G401 (cell line): ENCODE measurements around the gene ZNF646. TPM values are rescaled to one million over a fixed set of nuclear protein-coding genes. Genes with fewer than 3 reads are reported as not detected.
A peak's percentile ranks its signal among the peaks of the same experiment; 100 is the strongest.

Source experiments
- DNase-seq: peaks from one replicate; pipeline ENCODE4 v3.0.0-alpha.2; 2015; ENCODE audit warnings: low spot score
- in situ Hi-C: cut with HindIII; loops from 2 replicates; pipeline ENCODE4 v1.10.0; 2016; ENCODE audit warnings: low sequenced_read_pairs, mixed read lengths
- total RNA-seq: library from RNA; depleted of rRNA; stranded (reverse); fragments of >200 nt; shearing (Covaris generic); gene quantifications from 2 replicates; pipeline ENCODE4 v1.2.3, GENCODE V29; 2014; rRNA removed

Gene ZNF646
- total RNA-seq, 1 experiment from 2014 or later = 21.2 TPM

DNA sequence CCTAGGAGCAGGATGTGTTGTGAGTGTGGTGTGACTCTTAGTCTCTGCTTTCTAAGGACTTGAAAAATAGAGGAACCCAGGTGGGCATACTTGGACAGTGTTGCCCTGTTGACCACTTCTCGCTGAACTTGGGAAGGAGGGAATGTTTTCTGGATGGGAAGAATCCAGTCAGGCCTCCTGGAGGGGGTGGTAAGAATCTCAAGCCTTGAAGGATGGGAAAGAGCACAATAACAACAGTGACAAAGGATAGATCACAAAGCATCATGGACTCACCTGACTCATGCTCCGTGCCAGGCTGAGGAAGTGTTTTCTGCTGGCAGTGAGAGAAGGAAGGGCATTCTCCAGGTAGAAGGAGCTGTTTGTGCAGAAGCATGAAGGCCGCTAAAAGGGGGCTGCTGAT lies 51.6 kb downstream of the ZNF646 start:
- DNase-seq = no peak
- in situ Hi-C loops = no loop called here

DNA sequence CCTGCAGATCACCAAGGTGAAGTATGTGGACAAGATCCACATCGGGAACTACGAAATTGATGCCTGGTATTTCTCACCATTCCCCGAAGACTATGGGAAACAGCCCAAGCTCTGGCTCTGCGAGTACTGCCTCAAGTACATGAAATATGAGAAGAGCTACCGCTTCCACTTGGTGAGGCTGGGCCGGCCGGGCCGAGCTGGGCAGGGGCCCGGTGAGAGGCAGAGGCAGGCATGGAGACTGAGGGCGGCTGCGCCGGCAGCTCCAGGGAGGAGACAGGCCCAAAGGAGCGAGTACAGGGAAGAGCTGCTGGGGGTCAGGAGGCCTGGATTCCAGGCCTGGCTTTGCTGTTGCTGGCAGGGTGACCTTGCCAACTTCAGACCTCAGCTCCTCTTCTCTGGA lies 53.0 kb downstream of the ZNF646 start:
- in situ Hi-C loops = no loop called here
- DNase-seq = no peak

DNA sequence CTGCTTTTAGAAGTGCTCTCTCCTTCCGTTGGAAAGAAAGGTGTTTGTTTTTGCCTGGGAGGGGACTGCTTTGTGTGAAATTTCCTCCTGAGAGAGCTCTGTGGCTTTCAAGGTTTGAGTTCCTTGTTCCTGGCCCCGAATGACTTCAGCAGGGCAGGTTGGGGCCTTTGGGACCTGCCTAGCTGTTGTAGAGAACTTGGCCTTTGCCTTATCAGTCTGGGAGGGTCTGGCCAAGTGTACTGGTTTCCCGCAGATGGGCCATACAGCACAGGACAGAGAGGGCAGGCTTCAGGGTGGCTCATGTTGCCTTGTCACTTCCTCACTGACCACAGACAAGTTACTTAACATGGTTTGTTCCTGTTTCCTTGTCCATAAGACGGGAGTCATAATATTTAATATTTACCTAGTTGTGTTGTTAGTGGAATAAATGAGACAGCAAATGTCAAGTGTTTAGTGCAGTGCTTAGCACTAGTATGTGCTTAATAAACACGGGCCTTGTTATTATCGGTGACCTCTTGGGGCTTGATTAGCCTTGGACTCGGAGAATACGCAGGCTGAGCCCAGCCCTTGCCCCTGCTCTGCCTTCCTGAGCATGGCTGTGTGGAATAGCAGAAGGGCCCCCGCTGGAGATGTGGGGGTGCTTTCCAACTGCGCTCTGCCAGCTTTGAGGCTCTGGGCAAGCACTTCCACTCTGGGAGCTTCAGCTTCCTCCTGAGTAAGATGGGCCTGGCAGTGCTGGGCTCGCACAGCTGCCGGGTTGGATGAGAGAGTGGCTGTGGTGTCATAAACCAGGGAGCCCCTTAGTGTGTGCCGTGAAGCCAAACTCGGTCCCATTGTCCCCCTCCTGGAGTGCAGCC lies 54.7 kb downstream of the ZNF646 start:
- no peak for DNase-seq
- in situ Hi-C loops = no loop called here

DNA sequence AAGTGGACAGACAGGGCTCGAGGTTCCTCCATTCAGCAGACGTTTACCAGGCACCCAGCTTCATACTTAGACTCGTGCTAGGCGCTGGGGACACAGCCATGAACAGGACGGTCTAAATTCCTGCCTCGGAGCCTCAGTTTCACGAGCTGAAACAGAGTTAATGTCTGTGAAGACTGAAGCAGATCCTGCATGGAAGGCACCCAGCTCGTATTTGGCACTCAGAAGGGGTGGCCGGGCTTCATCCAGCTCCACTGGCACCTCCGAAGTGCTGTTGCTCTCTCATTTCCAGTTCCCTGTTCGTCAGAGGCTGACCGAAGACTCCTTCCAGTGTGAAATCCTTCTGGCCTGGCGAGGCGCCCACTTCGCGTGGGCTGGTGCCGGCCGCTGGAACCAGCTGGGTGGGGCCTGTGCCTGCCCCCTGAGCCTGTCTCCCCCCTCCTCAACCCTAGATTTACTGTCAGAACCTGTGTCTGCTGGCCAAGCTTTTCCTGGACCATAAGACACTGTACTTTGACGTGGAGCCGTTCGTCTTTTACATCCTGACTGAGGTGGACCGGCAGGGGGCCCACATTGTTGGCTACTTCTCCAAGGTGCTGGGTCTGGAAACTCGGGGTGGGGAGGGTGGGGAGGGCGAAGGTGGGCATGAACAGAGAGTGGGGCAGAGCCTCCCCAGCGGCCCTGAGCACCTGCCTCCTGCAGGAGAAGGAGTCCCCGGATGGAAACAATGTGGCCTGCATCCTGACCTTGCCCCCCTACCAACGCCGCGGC lies 55.5 kb downstream of the ZNF646 start:
- peak; percentile 33 for DNase-seq
- in situ Hi-C loops = no loop called here

DNA sequence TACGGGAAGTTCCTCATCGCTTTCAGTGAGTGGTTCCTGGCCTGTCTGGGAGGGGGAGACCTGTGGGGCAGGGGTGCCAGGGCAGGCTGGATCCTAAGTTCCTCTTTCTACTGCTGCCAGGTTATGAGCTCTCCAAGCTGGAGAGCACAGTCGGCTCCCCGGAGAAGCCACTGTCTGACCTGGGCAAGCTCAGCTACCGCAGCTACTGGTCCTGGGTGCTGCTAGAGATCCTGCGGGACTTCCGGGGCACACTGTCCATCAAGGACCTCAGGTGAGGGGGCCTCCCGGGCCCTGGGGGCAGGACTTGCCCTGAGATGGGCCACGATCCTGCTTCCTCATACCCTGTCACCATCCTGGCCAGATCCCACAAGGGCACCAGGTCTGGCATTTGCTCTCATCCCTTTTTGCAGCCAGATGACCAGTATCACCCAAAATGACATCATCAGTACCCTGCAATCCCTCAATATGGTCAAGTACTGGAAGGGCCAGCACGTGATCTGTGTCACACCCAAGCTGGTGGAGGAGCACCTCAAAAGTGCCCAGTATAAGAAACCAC lies 56.2 kb downstream of the ZNF646 start:
- in situ Hi-C loops = no loop called here
- no peak for DNase-seq

DNA sequence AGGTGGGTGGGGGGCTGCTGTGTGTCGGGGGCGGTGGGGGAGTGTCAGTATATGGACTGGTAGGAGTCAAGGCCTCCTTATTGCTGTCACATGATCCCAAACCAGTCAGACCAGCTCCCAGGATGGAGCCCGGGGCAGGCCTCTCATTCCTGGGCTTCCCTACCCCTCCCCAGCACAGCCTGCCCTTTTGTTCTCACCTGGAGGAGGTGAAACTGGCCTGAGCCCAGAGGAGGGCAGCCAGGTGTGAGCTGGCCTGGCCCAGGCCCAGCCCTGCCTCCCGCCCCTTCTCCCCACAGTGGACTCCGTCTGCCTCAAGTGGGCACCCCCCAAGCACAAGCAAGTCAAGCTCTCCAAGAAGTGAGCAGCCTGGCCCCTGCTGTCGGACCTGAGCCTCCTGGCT lies 56.7 kb downstream of the ZNF646 start:
- in situ Hi-C loops = no loop called here
- no peak for DNase-seq

DNA sequence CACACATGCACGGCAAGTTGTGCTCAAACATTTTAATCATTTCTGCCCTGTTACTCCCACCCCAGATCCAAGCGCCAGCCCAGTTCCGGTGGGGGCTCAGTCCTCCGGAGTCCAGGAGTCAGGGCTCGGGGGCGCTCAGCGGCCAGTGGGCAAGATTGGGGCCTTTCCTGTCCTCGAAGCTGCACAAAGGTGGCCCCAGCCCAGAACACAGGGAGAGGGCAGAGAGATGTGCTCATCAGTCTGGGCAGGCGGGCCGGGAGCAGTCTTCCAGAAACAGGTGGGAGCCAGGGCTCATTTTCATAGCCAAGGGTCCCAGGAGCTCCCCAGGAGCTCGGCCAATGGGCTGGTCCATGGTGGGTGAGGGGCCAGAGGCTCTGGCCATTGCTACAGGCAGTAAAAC lies 57.2 kb downstream of the ZNF646 start:
- in situ Hi-C loops = no loop called here
- DNase-seq = no peak

DNA sequence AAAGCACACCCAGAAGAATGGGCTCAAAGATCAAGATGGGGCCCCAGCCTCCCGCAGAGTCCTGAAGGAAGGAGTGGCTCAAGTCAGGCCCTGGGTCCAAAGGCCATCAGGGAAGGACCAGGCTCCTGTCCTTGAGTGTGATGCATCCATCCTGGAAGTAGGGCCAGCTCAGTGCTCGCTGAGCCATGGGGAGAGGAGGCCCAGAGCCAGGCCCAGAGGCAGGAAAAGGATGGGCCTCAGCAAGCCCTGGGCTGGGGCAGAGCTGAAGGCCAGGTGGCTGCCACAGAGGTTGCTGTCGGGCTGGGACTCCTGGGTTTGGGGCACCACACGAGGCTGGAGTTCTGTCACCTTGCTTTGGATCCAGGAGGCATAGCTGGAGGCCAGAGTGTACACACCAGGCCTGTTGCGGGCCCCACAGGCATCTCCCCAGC lies 57.6 kb downstream of the ZNF646 start:
- in situ Hi-C loops = no loop called here
- no peak for DNase-seq

DNA sequence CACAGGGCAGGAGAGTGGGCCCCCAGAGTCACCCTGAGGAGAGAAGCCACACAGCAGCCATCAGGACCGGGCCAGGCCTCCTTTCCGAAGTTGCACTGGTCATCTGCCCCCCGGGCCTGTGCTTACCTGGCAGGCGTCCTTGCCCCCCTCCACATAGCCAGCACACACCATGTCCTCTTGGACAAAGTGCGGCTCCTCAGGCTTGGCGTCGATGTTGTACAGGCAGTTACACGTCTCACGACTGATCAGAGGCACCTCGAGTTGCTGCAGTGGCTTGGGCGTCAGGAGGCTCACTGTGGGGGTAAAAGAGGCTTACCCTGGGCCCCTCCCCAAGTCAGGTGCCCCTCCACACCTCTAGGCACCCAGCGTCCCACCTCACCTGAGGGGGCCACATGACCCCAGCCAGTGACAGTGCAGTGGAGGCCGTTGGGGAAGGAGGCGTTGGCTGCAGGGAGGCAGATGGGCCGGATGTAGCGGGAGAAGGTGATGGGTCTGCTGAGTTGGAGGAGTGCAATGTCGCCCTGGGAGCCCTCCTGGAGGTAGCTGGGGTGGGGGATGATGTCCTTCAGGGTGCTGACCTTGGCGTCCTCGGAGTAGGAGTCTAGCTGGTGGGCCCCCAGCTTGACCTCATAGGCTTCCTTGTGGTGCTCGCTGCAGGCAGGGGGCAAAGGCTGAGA lies 58.2 kb downstream of the ZNF646 start:
- in situ Hi-C loops = no loop called here

DNA sequence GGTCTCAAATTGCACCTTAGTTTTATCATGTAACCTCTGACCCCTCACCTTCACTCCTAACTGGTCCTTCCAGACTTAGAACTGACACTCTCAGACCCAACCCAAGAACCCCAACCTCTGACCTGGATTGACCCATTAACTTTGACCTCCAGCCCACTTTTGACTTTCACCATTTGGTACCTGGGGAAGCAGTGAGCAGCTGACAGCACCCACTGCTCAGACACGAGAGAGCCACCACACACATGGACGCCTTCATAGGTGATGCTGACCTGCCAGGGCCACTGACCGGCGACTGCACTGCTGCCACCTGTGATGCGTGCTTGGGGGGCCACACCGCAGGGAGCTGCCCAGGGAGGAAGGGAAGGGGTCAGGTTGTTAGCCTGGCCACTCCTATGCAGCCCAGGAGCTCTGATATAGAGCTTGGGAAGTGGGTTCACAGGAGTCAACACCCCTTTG lies 58.9 kb downstream of the ZNF646 start:
- DNase-seq = no peak
- in situ Hi-C loops = no loop called here

More for the DNA sequence above, 58.2 kb downstream of the ZNF646 start:
- no peak for DNase-seq

Other genes with a start within 250 kb of the ZNF646 start
- gene BCL7C, start 180.3 kb upstream of the ZNF646 start, total RNA-seq = 58.1 and 89.3 TPM in 2 replicates
- 2.1 and 2.4 TPM in 2 replicates for gene CTF1, start 177.8 kb upstream of the ZNF646 start, total RNA-seq
- gene FBXL19, start 150.8 kb upstream of the ZNF646 start, total RNA-seq = 67.1 and 85.6 TPM in 2 replicates
- gene ORAI3, start 125.4 kb upstream of the ZNF646 start, total RNA-seq = 57.6 and 62.8 TPM in 2 replicates
- 0.51 and 1.1 TPM in 2 replicates for gene SETD1A, start 116.7 kb upstream of the ZNF646 start, total RNA-seq
- gene HSD3B7, start 89.2 kb upstream of the ZNF646 start, total RNA-seq = 21.7 and 23.6 TPM in 2 replicates
- gene STX1B, start 63.8 kb upstream of the ZNF646 start, total RNA-seq = 0.37 and 5.4 TPM in 2 replicates
- 54.0 and 54.8 TPM in 2 replicates for gene STX4, start 40.9 kb upstream of the ZNF646 start, total RNA-seq
- 27.9 and 52.0 TPM in 2 replicates for gene ZNF668, start 182 bp upstream of the ZNF646 start, total RNA-seq
- 0.44 and 2.8 TPM in 2 replicates for gene PRSS53, start 14.5 kb downstream of the ZNF646 start, total RNA-seq
- gene VKORC1, start 20.4 kb downstream of the ZNF646 start, total RNA-seq = 121 and 129 TPM in 2 replicates
- gene BCKDK, start 34.0 kb downstream of the ZNF646 start, total RNA-seq = 52.5 and 55.3 TPM in 2 replicates
- 86.9 and 88.7 TPM in 2 replicates for gene KAT8, start 43.2 kb downstream of the ZNF646 start, total RNA-seq
- gene PRSS8, start 61.3 kb downstream of the ZNF646 start, total RNA-seq = 4.6 TPM in 1 of 2 replicates, not detected in the other
- gene PRSS36, start 75.6 kb downstream of the ZNF646 start, total RNA-seq = 0.06 TPM in 1 of 2 replicates, not detected in the other
- 40.7 and 70.0 TPM in 2 replicates for gene FUS, start 105.7 kb downstream of the ZNF646 start, total RNA-seq
- 17.2 and 27.2 TPM in 2 replicates for gene PYCARD, start 128.3 kb downstream of the ZNF646 start, total RNA-seq
- gene TRIM72, start 139.7 kb downstream of the ZNF646 start, total RNA-seq = not detected in 2 replicates
- gene PYDC1, start 142.7 kb downstream of the ZNF646 start, total RNA-seq = not detected in 2 replicates
- gene ITGAM, start 185.6 kb downstream of the ZNF646 start, total RNA-seq = 0.27 and 3.1 TPM in 2 replicates